CD4-positive, alpha-beta T cell treated with Interleukin-17A for 4 hours (primary cell): ENCODE data around the gene DIRAS1.

Source experiments
- DNase-seq: peaks from one replicate; pipeline ENCODE4 v3.0.0-alpha.2; 2020; ENCODE audit warnings: mixed read lengths

The DIRAS1 gene

DNA sequence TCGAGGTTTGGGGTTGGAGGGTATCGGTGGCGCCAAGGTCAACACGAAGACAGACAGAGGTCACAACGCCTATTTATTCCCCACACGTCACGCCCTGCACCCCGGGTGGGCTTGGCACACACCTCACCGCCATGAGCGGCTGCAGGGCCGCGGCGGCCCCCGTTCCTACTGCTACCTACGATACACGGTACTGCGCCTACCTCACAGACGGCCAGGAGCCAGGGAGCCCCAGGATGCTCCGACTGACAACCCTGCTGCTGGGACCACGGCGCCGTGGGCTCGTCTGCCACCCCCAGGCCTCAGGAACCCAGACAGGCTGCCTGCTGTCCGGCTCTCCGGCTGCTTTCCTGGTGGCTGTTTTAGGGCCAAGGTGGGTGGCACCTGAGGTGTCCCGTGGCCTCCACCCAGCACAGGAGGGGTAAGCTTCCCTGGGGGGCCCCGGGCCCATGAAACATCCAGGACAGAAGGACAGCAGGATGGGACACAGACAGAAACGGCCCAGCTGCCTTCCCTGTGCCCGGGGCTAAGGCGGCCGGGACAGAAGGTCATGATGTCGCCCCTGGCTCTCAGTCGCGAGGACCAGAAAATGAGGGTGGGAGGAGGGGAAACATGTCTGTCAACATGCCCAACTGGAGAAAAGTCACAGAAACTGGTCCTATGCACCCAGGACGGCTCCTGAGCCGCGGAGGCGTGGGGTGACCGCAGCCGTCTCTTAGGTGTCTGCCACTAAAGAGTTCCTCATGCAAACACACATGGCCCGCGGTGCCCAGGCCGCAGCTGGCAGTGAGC, 33.7 kb upstream of the DIRAS1 start:
- no peak for DNase-seq

DNA sequence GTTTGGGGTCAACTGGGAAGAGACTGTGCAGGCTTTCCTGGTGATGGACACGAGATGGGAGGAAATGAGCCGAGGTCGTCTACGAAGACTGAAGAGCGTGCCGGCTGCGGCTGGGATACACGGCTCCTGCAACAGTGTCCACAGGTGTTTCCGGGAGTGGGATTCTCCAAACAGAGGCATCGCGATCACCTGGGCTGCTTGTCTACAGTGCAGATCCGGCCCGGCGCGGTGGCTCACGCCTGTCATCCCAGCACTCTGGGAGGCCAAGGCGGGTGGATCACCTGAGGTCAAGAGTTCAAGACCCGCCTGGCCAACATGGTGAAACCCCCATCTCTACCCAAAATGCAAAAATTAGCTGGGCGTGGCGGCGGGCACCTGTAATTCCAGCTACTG, 30.3 kb upstream of the DIRAS1 start:
- DNase-seq: no peak

DNA sequence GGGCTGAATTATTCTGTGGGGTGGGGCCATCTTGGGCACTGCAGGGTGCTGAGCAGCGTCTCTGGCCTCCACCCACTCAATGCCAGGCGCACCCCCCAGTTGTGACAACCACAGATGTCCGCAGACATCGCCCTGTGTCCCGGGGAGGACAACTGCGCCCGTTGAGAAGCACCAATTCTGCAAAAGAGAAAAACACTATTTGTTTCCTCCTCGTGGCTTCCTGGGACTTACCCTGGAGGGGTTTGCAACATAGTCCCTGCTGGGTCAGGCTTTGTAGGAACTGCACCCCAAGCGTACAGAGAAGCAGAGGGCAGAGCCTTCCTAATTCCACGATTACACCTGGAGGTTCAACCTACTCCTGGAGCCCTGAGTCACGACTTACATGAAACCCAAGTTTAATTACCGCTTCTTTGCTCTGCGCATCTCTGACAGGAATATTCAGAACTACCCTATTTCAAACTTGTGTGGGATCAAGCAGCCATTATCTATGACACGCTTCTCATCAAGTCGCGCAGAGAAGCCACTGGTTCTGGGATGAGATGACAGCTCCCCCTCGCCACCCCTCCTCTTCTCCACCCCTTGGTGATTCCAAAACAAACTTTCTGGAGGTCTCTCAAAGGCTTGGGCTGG, 29.8 kb upstream of the DIRAS1 start:
- no peak for DNase-seq

DNA sequence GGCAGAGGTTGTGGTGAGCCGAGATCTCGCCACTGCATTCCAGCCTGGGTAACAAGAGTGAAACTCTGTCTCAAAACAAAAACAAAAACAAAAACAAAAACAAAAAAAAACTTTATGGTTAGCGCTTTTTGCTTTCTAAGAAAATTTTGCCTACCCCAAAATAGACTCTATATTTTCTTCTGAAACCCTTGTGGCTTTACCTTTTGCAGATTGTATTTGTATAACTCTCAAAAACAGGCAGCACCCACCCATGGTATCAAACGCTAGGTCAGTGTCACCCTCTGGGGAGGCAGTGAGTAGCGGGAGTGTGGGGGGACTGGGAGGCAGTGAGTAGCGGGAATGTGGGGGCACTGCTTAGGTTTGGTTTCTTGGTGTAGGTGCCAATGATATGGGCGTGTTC, 26.2 kb upstream of the DIRAS1 start:
- no peak for DNase-seq

DNA sequence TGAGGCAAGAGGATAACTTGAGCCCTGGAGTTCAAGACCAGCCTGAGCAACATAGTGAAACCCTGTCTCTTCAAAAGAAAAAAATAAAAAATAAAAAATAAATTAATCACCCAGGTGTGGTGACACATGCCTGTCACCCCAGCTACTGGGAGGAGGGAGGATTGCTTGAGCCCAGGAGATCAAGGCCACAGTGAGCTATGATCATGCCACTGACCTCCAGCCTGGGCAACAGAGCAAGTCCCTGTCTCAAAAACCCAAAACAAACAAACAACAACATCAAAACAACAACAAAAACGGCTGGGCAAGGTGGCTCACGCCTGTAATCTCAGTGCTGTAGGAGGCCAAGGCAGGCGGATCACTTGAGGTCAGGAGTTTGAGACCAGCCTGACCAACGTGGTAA, 22.9 kb upstream of the DIRAS1 start:
- DNase-seq: no peak

DNA sequence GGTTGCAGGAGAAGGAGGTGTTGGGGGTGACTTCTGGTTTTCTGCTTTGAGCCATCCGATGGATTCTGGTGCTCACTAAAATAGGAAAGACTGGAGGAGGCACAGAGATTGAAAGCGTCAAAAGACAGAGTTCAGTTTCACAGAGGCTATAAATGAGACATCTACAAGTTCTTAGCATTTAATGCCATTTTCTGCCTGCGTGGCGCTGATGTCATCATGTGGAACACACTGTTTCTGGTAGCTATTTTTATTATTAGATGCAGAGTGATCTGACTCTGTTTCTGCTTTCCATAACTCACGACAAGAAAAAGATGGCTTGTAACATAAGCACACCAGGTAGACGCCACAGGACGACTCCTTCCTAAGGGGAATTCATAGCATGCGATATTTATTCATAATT, 21.9 kb upstream of the DIRAS1 start:
- DNase-seq: no peak

DNA sequence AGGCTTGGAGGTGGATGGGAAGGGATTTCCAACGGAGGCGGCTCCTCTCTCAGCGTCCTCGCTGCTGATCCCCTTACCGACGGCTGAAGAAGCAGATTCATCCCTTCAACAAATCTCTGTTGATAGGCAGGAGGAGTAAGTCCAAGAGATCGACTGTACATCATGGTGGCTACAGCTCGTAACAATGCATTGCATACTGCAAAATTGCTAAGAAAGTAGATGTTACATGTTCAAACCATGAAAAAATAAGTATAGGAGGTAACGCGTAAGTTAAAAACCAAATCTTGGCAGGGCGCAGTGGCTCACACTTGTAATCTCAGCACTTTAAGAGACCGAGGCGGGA, 19.1 kb upstream of the DIRAS1 start:
- no peak for DNase-seq

DNA sequence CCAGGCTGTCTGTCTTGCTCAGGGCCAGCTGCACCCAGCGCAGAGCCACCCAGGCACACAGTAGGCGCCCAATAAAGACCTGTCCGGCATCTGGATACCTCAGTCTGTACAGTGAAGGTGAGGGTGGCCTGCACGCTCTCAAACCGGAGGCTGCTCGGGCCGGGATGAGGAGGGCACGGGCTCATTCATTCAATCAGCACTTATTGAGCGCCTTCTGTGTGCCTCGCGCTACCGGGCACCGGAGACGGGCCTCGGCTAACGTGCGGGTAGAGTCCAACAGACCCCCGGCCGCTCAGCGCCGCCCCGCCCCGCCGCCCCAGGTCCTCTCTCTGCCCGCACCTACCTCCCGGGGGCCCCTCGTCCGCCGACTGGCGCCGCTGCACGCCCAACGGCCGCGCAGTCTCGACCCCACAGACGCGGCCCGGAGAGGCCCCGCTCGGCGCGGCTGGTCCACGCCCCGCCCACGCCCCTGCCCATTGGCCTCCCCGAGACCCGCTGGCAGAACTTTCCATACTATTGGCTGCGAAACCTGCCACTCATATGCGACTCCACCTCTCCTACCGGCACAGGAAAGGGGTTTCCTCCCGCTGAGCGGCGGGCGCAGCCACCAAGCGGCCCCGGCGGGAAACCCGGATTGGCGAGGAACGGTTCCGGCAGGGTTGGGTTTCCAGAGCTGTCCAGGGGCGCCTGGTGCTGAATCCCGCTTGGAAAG, 18.6 kb upstream of the DIRAS1 start, which contains the start of gene SLC39A3:
Gene SLC39A3 (minus strand): TSS at position 416 of the 712 bp plus-strand sequence. CDS start 2,760 bp downstream, outside the sequence.
- DNase-seq: peak; percentile 98

DNA sequence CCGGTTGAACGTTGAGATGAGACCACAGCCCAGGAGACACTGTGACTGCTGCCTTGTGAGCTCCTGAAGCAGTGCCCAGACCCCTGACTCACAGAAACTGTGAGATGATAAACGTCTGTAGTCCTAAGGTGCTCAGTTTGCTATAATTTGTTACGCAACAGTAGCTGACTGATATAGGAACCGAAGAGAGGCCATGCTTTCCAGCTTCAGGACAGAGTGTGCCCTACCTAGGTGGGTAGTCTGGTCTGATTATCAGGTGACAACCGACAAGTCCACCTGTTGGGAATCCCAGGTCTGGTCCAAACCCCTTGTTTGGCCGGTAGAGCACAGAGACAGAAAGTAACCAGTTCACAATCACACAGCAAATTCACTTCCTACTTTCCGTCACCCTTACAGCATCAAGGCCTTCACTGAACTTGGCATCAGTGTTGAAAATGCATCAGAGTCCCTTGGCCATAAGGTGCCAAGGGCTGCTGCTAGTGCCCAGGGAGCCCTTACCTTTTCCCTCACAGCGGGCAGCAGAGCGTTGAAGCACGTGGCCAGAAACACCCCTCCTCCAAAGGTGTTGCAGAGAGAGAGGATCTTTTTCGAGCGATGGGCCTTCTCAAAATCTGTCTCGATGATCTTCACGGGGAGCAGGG, 15.5 kb upstream of the DIRAS1 start:
- DNase-seq: no peak

DNA sequence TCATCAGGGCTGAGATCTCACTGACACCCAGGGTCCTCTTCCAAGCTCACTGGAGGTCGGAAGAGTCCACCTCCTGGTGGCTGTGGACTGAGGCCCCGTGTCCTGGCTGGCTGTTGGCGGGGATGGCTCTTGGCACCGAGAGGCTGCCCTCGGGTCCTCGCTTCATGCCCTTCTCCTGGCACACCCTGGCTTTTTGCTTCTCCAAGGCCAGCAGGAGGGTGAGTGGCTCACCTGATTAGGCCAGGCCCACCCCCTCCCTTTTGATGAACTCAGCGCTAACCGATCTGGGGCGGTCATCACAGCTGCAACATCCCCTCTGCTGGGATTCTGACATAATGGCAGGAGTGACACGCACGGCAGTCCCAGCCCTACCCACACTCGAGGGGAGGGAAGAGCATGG, 14.2 kb upstream of the DIRAS1 start:
- no peak for DNase-seq

DNA sequence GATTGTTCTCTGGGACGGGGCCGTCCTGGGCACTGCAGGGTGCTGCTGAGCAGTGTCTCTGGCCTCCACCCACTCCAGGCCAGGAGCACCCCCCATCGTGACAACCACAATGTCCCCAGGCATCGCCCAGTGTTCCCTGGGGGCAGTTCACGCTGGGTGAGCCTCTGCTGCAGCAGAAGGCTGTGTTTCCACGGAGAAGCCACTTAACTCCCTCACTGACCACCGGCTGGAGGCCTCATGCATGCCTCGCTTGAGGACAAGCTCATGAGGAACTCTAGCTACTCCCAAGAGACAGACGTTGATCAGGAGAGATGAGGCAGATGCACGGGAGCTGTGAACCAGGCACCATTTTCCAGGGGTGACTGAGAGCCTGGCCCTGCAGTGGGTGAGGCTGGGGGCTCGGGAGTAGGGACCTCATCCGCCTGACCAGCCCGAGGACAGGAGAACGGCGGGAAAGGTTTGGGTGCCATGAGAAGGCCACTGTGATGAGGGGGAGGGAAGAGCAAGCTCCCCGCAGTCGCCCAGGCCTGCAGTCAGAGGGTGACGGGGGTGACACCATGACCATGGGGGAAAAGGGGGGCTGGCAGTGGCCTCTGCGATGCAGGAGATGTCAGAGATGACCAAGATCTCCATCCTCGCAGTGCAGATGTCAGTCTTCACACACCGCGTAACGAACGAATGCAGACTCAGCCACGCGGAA, 13.6 kb upstream of the DIRAS1 start:
- DNase-seq: no peak

DNA sequence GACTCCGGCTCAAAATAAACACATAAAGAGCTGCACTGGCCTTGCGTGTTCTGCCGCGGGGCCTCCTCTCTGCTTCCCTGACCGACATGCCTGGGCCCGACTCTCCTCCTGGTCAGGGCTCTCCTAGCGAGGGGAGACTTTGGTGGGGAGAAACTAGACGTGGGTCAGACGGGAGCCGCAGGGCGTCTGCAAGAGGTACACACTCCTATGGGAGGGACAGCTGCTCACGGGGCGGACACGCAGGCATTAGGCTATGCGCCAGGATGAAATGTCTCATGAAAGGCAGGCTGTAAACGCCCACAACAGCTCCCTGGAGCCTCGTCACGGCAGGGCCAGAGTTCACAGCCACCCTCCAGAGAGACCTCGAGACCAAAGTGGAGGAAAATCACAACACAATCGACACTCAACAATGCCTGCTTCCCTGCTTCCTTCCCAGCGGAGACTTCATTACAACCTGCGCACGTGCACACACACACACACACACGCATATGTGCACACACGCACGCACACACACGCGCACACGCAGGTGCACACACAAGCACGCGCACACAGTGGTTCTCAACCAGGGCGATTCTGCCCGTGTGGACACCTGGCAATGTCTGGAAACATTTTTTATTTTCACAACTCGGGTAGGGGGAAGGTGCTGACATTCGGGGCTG, 12.9 kb upstream of the DIRAS1 start:
- DNase-seq: no peak

DNA sequence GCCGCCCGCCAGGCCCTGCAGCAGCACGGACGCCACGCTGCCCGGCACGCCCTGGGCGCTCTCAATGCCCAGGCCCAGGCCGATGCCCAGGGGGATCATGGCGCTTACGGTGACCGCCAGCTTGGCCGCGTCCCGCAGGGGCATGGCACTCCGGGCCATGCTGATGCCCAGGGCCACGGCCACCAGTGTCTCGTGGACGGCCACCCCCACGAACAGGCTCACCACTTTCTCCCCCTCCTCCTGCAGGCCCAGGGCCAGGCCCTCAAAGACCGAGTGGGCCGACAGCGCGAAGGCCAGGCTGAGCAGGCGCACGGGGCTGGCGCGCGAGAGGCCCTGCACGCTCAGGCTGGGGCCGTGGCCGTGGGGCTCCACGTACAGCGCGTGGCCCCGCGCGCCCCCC, 11.7 kb upstream of the DIRAS1 start:
- DNase-seq: no peak

DNA sequence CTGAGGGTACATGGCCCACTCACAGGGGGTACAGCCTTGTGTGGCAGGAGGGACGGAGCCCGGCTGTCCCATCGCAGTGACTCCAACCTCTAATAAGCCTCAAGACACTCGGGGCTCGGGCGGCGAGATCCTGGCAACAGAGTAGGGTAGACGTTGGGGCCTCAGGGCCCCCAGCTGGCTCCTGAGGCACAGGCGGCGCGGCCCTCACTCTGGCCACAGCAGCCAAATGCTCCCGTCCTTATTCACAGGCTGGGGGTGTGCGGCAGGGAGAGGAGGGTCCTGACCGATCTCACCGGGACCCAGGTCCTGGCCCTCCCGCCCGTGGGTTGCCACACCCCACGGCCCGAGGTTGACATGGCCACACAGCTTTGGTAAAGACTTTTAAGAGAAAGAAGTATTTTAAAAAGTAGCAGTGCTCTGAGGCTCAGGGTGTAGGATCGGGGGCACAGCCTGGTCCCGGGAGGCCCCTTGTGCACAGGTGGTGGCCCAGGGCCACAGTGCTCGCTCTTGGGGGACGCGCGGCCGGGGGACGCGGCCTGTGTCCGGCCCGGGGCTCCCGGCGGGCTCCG, 11.1 kb upstream of the DIRAS1 start:
- DNase-seq: no peak

DNA sequence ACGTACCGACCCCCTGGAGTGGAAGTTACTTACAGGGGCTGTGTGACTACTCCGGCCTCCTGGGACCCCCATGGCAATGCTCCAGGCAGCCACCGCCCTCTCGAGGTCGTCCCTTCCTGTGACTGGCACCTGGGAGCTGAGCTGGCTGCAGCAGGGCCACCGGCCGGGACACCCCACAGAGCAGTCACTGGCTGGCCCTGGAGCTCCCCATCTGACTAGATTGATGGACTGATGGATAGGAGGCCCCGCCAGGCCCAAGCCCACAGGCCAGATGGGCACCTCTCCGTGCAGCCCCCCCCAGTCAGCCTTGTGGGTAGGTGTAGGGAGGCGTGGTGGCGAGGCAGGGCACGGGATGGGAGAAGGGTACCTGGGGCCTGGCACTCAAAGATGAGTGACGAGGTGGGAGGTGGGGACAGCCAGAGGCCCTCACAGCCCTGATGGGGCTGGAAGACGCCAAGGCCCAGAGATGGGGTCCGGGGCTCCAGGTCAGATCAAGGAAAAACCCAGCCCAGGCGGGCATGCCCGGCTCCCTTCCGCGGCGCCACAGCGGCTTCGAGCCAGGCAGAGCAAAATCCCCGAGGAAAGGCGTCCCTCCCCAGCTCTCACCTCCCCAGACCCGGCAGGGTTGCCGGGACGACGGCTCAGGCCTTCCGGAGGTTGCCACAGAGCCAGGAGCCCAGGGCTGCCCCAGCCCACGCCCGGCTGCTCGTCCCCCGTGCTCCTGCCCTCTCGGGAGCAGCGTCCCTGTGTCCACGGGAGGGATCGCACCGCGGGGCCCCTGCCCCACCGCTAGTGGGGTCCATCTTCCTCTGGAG, 10.2 kb upstream of the DIRAS1 start:
- DNase-seq: no peak

DNA sequence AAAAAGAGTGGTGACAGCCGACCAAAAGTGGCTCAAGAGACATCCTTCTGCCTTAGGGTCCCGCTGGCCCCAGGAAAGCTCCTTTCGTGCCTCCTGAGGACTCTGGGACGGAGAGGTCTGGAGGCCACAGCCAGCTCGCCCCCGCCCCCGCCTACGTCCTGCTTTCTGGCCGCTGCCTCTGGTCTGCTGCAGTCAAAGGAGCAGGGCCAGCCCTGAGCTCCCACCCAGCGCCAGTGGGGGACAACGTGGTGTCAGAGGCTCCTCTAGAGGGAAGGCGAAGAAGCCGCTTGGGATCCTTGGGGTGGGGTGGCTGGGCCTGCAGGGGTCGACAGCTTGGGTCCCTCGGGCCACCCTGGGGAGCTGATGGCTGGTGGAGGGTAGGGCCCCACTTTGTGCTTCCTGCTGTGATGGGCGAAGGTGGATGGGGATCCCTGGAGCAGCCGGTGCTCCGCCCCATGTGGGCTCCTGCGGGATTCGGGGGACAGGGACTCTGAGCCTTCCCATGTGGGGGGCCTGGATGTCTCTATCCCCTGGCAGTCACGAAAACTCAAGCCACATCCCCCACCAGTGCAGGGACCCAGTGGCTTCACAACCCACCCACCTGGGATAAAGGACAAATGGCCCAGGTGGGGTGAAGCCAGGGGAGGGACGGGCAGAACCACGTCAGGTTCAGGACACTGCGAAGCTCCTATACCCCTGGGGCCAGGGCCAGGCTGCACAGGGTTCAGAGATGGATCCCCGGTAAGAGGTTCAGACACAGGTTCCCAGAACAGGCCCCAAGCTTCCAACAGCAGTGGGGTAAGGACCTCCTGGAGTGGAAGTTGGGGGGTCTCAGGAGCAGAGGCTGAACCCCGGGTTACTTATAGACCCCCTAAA, 9.0 kb upstream of the DIRAS1 start:
- DNase-seq: no peak

DNA sequence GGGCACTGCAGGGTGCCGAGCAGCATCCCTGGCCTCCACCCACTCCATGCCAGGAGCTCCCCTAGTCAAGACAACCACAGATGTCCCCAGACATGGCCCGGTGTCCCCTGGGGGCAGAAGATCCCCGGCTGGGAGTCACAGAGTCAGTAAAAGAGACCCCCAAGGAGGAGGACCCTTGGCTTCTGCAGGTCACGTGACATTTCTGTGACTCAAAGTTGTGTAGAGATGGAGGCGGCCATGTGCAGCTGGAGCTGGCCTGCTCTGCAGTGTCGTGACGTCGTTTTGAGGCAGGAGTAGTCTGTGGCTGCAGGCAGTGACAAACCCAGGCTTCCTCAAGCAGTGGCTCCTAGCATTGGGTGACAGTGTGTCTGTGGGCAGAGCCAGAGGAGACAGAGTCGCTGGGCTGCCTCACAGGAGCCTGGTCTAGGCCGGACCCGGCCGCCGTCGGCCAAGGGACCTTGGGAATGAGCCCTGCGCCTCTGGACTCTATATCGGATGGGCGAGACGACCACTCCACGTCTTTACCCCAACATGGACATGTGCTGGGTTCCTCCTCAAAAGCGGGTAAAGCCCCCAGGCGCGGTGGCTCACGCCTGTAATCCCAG, 7.7 kb upstream of the DIRAS1 start:
- no peak for DNase-seq

DNA sequence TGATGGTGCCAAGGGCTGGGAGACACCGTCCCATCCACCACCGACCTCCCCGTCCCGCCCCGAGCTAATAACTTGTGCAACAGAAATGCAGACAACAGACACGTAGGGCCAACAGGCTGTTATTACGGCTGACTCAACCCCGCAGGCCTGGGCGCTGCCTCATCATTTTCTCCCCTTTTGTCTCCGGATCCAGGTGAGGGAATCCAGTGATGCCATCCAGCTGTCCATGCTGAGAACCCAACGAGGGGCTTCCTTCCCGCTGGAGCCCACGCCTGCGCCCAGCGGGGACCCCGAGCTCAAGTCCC, 6.4 kb upstream of the DIRAS1 start:
- no peak for DNase-seq

DNA sequence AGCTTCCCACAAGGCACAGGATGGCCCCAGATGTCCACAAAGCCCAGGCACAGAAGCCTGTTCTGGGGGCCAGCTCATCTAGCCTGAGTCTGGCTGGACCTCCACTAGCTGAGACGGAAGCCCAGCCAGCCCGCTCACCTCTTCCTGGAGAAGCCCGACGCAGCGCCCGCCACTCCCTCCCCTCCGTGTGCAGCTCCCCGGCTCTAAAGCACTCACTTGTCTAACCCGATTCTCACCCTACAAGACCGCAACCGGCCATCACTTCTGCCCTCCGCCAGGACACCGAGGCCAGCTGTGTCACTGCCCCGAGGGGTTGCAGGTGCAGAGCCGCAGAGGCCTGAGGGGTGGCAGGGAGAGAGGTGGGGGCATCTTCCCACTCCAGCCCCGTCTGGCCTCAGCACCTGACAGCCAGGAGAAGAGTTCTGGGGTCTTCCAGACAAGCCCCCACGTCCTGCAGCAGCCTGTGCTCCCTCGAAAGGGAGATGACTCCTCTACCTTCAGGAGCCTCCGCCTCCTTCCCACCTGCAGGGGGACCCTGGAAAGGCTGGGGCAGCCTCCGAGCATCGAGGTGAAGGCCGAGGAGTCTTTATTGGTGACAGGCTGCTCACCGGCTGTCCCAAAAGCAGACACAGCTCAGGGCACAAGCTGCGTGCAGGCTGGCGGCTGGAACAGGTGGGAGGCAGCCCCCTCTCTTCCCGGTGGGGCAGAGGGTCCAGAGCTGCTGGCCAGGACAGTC, 5.9 kb upstream of the DIRAS1 start:
- no peak for DNase-seq
